ENCODE measurements around the gene CCNL2.

DNA sequence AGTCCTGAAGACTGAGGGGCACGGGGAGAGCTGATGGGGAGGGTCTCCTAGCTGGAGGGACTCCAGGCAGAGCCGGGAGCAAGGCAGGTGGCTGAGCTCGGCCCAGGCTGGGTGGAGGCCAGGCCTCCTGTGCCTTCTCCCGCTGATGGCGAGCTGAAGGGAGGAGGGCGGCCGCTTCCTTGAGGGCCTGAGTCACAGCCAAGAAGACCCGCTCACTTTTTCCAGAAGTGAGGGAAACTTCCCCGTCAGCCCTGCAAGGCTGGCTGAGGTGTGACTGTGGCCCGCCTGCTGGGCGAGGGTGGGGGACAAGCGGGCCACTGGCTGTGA is 34.6 kb upstream of the CCNL2 start:
- TF ChIP-seq, protein P1, sequence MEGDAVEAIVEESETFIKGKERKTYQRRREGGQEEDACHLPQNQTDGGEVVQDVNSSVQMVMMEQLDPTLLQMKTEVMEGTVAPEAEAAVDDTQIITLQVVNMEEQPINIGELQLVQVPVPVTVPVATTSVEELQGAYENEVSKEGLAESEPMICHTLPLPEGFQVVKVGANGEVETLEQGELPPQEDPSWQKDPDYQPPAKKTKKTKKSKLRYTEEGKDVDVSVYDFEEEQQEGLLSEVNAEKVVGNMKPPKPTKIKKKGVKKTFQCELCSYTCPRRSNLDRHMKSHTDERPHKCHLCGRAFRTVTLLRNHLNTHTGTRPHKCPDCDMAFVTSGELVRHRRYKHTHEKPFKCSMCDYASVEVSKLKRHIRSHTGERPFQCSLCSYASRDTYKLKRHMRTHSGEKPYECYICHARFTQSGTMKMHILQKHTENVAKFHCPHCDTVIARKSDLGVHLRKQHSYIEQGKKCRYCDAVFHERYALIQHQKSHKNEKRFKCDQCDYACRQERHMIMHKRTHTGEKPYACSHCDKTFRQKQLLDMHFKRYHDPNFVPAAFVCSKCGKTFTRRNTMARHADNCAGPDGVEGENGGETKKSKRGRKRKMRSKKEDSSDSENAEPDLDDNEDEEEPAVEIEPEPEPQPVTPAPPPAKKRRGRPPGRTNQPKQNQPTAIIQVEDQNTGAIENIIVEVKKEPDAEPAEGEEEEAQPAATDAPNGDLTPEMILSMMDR (conservative IDR thresholded peaks at IDR 0.05; ENCODE audit: low read depth, low read length) = no peak
- no peak for TF ChIP-seq EZH2 (IDR thresholded peaks at IDR 0.05; ENCODE audit: borderline replicate concordance, low read depth, low read length, poor library complexity, severe bottlenecking)
